Measurements from ENCODE around the gene EFHC1. TPM values are rescaled to one million over a fixed set of nuclear protein-coding genes. Genes with fewer than 3 reads are reported as not detected.
A peak's percentile ranks its signal among the peaks of the same experiment; 100 is the strongest.

EFHC1 gene
- 33.9 TPM for polyA plus RNA-seq (2013)

- Histone ChIP-seq H3K4me1 (ENCODE audit: control extremely low read depth in 1 of 4, control insufficient read depth in 4 of 4, insufficient read depth in 4 of 4, low read length in 3 of 4) (peaks cover 12 to 55% (median 29%) of the 10 kb centered on the region in 4 experiments), H3K9me3 (ENCODE audit: control extremely low read depth in 1 of 5, control insufficient read depth in 4 of 5, insufficient read depth in 2 of 5, low read depth in 1 of 5, low read length in 4 of 5) (no peaks in the 10 kb centered on the region), H3K27ac (ENCODE audit: insufficient read depth in 1 of 2, low read depth in 1 of 2, low read length in 2 of 2, poor library complexity in 1 of 2, severe bottlenecking in 2 of 2) (peak within 1 kb of the TSS; percentile 69 to 91), H3K4me3 (ENCODE audit: control insufficient read depth in 1 of 7, extremely low read depth in 1 of 7, insufficient read depth in 4 of 7, low read depth in 2 of 7, low read length in 6 of 7) (peak within 1 kb of the TSS; percentile 76 to 99 (median 87)), H3K36me3 (ENCODE audit: control insufficient read depth in 4 of 4, insufficient read depth in 4 of 4, low read length in 3 of 4) (peaks cover 0 to 5% (median 0%) of the 10 kb centered on the region in 4 experiments), H3K27me3 (replicated peaks in 2 of 5; ENCODE audit: control insufficient read depth in 4 of 5, insufficient read depth in 5 of 5, low read length in 4 of 5) (no peaks in the 10 kb centered on the region)
- peak; percentile 97 to 98 (median 97) for DNase-seq
- POLR2A ChIA-PET = no interaction called here
- 0% methylated on average over 56 of the region's 57 CpGs for WGBS (ENCODE audit: insufficient coverage)
- CTCF ChIA-PET = interaction anchor here (0.7 to 8.1 kb wide), 15 partner anchors 9 to 237 kb away, joined by 3 to 64 read pairs (median 3); no protein-coding TSS in a partner anchor
Measured at GRCh38 chr6:52419809-52420667, at the start of gene EFHC1. Gene EFHC1 (plus strand): TSS chr6:52420342. CDS start chr6:52420411, 69 bp downstream.

GRCh38 chr6:52371656-52372191 lies 48.4 kb upstream of the EFHC1 start:
- H3K27me3 ChIP-seq (replicated peaks in 2 of 5; ENCODE audit: control insufficient read depth in 4 of 5, insufficient read depth in 5 of 5, low read length in 4 of 5) = no peaks in the 10 kb centered on the region
- peaks cover 0 to 3% (median under 1%) of the 10 kb centered on the region in 4 experiments for H3K4me1 ChIP-seq (ENCODE audit: control extremely low read depth in 1 of 4, control insufficient read depth in 4 of 4, insufficient read depth in 4 of 4, low read length in 3 of 4)
- H3K9me3 ChIP-seq (ENCODE audit: control extremely low read depth in 1 of 5, control insufficient read depth in 4 of 5, insufficient read depth in 2 of 5, low read depth in 1 of 5, low read length in 4 of 5) = peaks cover 0 to 4% (median 0%) of the 10 kb centered on the region in 5 experiments
- WGBS (ENCODE audit: insufficient coverage) = 100% methylated on average over 1 of the region's 2 CpGs
- no peak overlapping the region for H3K4me3 ChIP-seq (ENCODE audit: control insufficient read depth in 1 of 7, extremely low read depth in 1 of 7, insufficient read depth in 4 of 7, low read depth in 2 of 7, low read length in 6 of 7)
- ChIA-PET CTCF (interaction anchor here (1.5 to 2.8 kb wide), 4 partner anchors 9 to 83 kb away, joined by 3 to 16 read pairs (median 6); partner anchors contain the start of gene PAQR8), POLR2A (no interaction called here)
- no peak for DNase-seq
- H3K36me3 ChIP-seq (ENCODE audit: control insufficient read depth in 4 of 4, insufficient read depth in 4 of 4, low read length in 3 of 4) = peaks cover 4 to 16% (median 9%) of the 10 kb centered on the region in 4 experiments
- H3K27ac ChIP-seq (ENCODE audit: insufficient read depth in 1 of 2, low read depth in 1 of 2, low read length in 2 of 2, poor library complexity in 1 of 2, severe bottlenecking in 2 of 2) = no peak overlapping the region

- Histone ChIP-seq H3K36me3 (ENCODE audit: control insufficient read depth in 4 of 4, insufficient read depth in 4 of 4, low read length in 3 of 4) (peaks cover 3 to 9% (median 6%) of the 10 kb centered on the region in 4 experiments), H3K27ac (ENCODE audit: insufficient read depth in 1 of 2, low read depth in 1 of 2, low read length in 2 of 2, poor library complexity in 1 of 2, severe bottlenecking in 2 of 2) (no peak overlapping the region), H3K27me3 (replicated peaks in 2 of 5; ENCODE audit: control insufficient read depth in 4 of 5, insufficient read depth in 5 of 5, low read length in 4 of 5) (no peaks in the 10 kb centered on the region), H3K4me1 (ENCODE audit: control extremely low read depth in 1 of 4, control insufficient read depth in 4 of 4, insufficient read depth in 4 of 4, low read length in 3 of 4) (peaks cover 3 to 17% (median 10%) of the 10 kb centered on the region in 4 experiments), H3K9me3 (ENCODE audit: control extremely low read depth in 1 of 5, control insufficient read depth in 4 of 5, insufficient read depth in 2 of 5, low read depth in 1 of 5, low read length in 4 of 5) (peaks cover 0 to 4% (median 0%) of the 10 kb centered on the region in 5 experiments), H3K4me3 (ENCODE audit: control insufficient read depth in 1 of 7, extremely low read depth in 1 of 7, insufficient read depth in 4 of 7, low read depth in 2 of 7, low read length in 6 of 7) (no peak overlapping the region)
- ChIA-PET CTCF (interaction anchor here (1.1 to 2.8 kb wide), 7 partner anchors 9 to 87 kb away, joined by 3 to 16 read pairs (median 3); partner anchors contain the start of gene PAQR8), POLR2A (interaction anchor here (0.9 kb wide), 1 partner anchor 89 kb away, joined by 3 read pairs; the partner anchor contains the start of gene MCM3)
- WGBS (ENCODE audit: insufficient coverage) = 96% methylated on average over 5 of the region's 5 CpGs
- DNase-seq = no peak
Measured at GRCh38 chr6:52373151-52373690, 46.9 kb upstream of the EFHC1 start.

GRCh38 chr6:52374247-52374646 lies 45.9 kb upstream of the EFHC1 start:
- ChIA-PET POLR2A (no interaction called here), CTCF (interaction anchor here (1.0 to 3.1 kb wide), 2 partner anchors 11 to 85 kb away, joined by 4 to 10 read pairs; partner anchors contain the start of gene PAQR8)
- Histone ChIP-seq H3K27ac (ENCODE audit: insufficient read depth in 1 of 2, low read depth in 1 of 2, low read length in 2 of 2, poor library complexity in 1 of 2, severe bottlenecking in 2 of 2) (no peak overlapping the region), H3K36me3 (ENCODE audit: control insufficient read depth in 4 of 4, insufficient read depth in 4 of 4, low read length in 3 of 4) (peaks cover 3 to 9% (median 6%) of the 10 kb centered on the region in 4 experiments), H3K9me3 (ENCODE audit: control extremely low read depth in 1 of 5, control insufficient read depth in 4 of 5, insufficient read depth in 2 of 5, low read depth in 1 of 5, low read length in 4 of 5) (peaks cover 0 to 4% (median 0%) of the 10 kb centered on the region in 5 experiments), H3K27me3 (replicated peaks in 2 of 5; ENCODE audit: control insufficient read depth in 4 of 5, insufficient read depth in 5 of 5, low read length in 4 of 5) (no peaks in the 10 kb centered on the region), H3K4me3 (ENCODE audit: control insufficient read depth in 1 of 7, extremely low read depth in 1 of 7, insufficient read depth in 4 of 7, low read depth in 2 of 7, low read length in 6 of 7) (no peak overlapping the region), H3K4me1 (ENCODE audit: control extremely low read depth in 1 of 4, control insufficient read depth in 4 of 4, insufficient read depth in 4 of 4, low read length in 3 of 4) (peaks cover 4 to 18% (median 10%) of the 10 kb centered on the region in 4 experiments)
- no peak for DNase-seq
- WGBS (ENCODE audit: insufficient coverage) = 100% methylated on average over 4 of the region's 4 CpGs

- Histone ChIP-seq H3K36me3 (ENCODE audit: control insufficient read depth in 4 of 4, insufficient read depth in 4 of 4, low read length in 3 of 4) (peaks cover 3 to 9% (median 7%) of the 10 kb centered on the region in 4 experiments), H3K4me3 (ENCODE audit: control insufficient read depth in 1 of 7, extremely low read depth in 1 of 7, insufficient read depth in 4 of 7, low read depth in 2 of 7, low read length in 6 of 7) (no peak overlapping the region), H3K9me3 (ENCODE audit: control extremely low read depth in 1 of 5, control insufficient read depth in 4 of 5, insufficient read depth in 2 of 5, low read depth in 1 of 5, low read length in 4 of 5) (peaks cover 0 to 4% (median 0%) of the 10 kb centered on the region in 5 experiments), H3K27me3 (replicated peaks in 2 of 5; ENCODE audit: control insufficient read depth in 4 of 5, insufficient read depth in 5 of 5, low read length in 4 of 5) (no peaks in the 10 kb centered on the region), H3K27ac (ENCODE audit: insufficient read depth in 1 of 2, low read depth in 1 of 2, low read length in 2 of 2, poor library complexity in 1 of 2, severe bottlenecking in 2 of 2) (no peak overlapping the region), H3K4me1 (ENCODE audit: control extremely low read depth in 1 of 4, control insufficient read depth in 4 of 4, insufficient read depth in 4 of 4, low read length in 3 of 4) (peaks cover 4 to 18% (median 10%) of the 10 kb centered on the region in 4 experiments)
- CTCF ChIA-PET = interaction anchor here (1.0 to 3.1 kb wide), 5 partner anchors 10 to 88 kb away, joined by 3 to 14 read pairs (median 5); partner anchors contain the start of gene PAQR8
- POLR2A ChIA-PET = no interaction called here
- WGBS (ENCODE audit: insufficient coverage) = 100% methylated on average over 2 of the region's 2 CpGs
- DNase-seq = no peak
Measured at GRCh38 chr6:52375780-52376556, 44.2 kb upstream of the EFHC1 start.

- ChIA-PET CTCF (interaction anchor here (1.0 to 3.1 kb wide), 6 partner anchors 9 to 89 kb away, joined by 3 to 14 read pairs (median 4); partner anchors contain the start of gene PAQR8), POLR2A (interaction anchor here (1.2 kb wide), 1 partner anchor 220 kb away, joined by 3 read pairs; no protein-coding TSS in a partner anchor)
- Histone ChIP-seq H3K27ac (ENCODE audit: insufficient read depth in 1 of 2, low read depth in 1 of 2, low read length in 2 of 2, poor library complexity in 1 of 2, severe bottlenecking in 2 of 2) (no peak overlapping the region), H3K9me3 (ENCODE audit: control extremely low read depth in 1 of 5, control insufficient read depth in 4 of 5, insufficient read depth in 2 of 5, low read depth in 1 of 5, low read length in 4 of 5) (peaks cover 0 to 4% (median 0%) of the 10 kb centered on the region in 5 experiments), H3K4me3 (ENCODE audit: control insufficient read depth in 1 of 7, extremely low read depth in 1 of 7, insufficient read depth in 4 of 7, low read depth in 2 of 7, low read length in 6 of 7) (no peak overlapping the region), H3K4me1 (ENCODE audit: control extremely low read depth in 1 of 4, control insufficient read depth in 4 of 4, insufficient read depth in 4 of 4, low read length in 3 of 4) (peaks cover 4 to 18% (median 10%) of the 10 kb centered on the region in 4 experiments), H3K27me3 (replicated peaks in 2 of 5; ENCODE audit: control insufficient read depth in 4 of 5, insufficient read depth in 5 of 5, low read length in 4 of 5) (no peaks in the 10 kb centered on the region), H3K36me3 (ENCODE audit: control insufficient read depth in 4 of 4, insufficient read depth in 4 of 4, low read length in 3 of 4) (peaks cover 3 to 9% (median 7%) of the 10 kb centered on the region in 4 experiments)
- WGBS (ENCODE audit: insufficient coverage) = no CpG with 5 or more reads among the region's 3 CpGs
- no peak for DNase-seq
Measured at GRCh38 chr6:52376763-52377162, 43.4 kb upstream of the EFHC1 start.
